Measurements from ENCODE around the gene AKAP3. TPM values are rescaled to one million over a fixed set of nuclear protein-coding genes. Genes with fewer than 3 reads are reported as not detected.

Gene AKAP3
- polyA plus RNA-seq, 1 experiment = 0.73 TPM

- ChIA-PET CTCF (no interaction called here), POLR2A (no interaction called here)
- H3K27me3 ChIP-seq (ENCODE audit: control insufficient read depth, insufficient read depth, low read length) = peaks cover 4% of the 10 kb centered on the region
- TF ChIP-seq, protein P1, sequence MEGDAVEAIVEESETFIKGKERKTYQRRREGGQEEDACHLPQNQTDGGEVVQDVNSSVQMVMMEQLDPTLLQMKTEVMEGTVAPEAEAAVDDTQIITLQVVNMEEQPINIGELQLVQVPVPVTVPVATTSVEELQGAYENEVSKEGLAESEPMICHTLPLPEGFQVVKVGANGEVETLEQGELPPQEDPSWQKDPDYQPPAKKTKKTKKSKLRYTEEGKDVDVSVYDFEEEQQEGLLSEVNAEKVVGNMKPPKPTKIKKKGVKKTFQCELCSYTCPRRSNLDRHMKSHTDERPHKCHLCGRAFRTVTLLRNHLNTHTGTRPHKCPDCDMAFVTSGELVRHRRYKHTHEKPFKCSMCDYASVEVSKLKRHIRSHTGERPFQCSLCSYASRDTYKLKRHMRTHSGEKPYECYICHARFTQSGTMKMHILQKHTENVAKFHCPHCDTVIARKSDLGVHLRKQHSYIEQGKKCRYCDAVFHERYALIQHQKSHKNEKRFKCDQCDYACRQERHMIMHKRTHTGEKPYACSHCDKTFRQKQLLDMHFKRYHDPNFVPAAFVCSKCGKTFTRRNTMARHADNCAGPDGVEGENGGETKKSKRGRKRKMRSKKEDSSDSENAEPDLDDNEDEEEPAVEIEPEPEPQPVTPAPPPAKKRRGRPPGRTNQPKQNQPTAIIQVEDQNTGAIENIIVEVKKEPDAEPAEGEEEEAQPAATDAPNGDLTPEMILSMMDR (IDR thresholded peaks at IDR 0.05; ENCODE audit: low read depth, low read length) = no peak
- H3K9me3 ChIP-seq (ENCODE audit: control insufficient read depth, insufficient read depth, low read length) = no peaks in the 10 kb centered on the region; the same call in 1 of the 2 replicates
- DNase-seq (ENCODE audit: low read depth, low spot score) = no peak
- no peak overlapping the region for H3K4me3 ChIP-seq (ENCODE audit: low read depth, low read length)
- no peak overlapping the region for H3K27ac ChIP-seq (ENCODE audit: low read depth, low read length)
Measured at GRCh38 chr12:4607056-4607455, 41.8 kb downstream of the AKAP3 start.

DNA sequence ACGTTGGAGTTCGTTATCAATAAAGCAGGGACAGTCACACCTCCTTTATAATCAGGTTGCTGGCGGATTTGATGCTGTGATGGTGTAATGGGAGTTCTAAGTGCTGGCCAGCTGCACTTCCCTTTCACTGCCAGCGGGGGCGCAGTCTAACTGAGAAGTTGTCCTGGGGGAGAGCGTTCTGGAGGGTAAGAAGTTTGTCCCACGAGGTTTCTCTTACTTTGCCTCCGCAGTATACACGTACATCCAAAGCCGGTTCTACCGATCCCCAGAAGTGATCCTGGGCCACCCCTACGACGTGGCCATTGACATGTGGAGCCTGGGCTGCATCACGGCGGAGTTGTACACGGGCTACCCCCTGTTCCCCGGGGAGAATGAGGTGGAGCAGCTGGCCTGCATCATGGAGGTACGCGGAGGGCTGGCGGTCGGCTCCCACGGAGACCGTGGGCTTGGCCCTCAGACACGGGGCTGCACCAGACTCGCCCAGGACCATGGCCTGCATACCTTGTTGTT, 44.1 kb downstream of the AKAP3 start:
- DNase-seq (ENCODE audit: low read depth, low spot score) = peak; percentile 68
- TF ChIP-seq, protein P1 (IDR thresholded peaks at IDR 0.05; ENCODE audit: low read depth, low read length) = peak; percentile 100
- Histone ChIP-seq H3K4me3 (ENCODE audit: low read depth, low read length) (peak overlapping the region; percentile 75), H3K27ac (ENCODE audit: low read depth, low read length) (peak overlapping the region; percentile 25), H3K9me3 (ENCODE audit: control insufficient read depth, insufficient read depth, low read length) (no peaks in the 10 kb centered on the region; the same call in 1 of the 2 replicates), H3K27me3 (ENCODE audit: control insufficient read depth, insufficient read depth, low read length) (peaks cover 6% of the 10 kb centered on the region)
- POLR2A ChIA-PET = no interaction called here
- CTCF ChIA-PET = interaction anchor here (0.6 to 2.7 kb wide), 16 partner anchors 10 to 333 kb away, joined by 3 to 16 read pairs (median 6); partner anchors contain the start of gene DYRK4

DNA sequence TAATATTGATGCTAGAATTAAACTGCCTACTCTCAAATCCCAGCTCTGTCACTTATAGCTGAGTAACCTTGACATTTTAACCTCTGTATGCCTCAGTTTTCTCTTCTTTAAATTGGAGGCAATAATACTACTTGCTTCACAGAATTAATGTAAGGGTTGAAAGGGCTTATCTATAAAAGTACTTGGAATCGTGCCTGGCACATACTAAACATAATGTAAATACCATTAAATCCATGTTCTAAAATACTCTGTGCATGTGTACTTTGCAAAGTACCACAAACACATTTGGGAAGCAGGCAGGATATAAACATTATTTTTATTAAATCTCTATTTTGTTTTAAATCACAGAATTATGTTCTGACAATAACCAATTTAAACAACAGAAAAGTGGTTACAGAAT, 44.9 kb downstream of the AKAP3 start:
- Histone ChIP-seq H3K4me3 (ENCODE audit: low read depth, low read length) (no peak overlapping the region), H3K27me3 (ENCODE audit: control insufficient read depth, insufficient read depth, low read length) (peaks cover 6% of the 10 kb centered on the region), H3K27ac (ENCODE audit: low read depth, low read length) (no peak overlapping the region), H3K9me3 (ENCODE audit: control insufficient read depth, insufficient read depth, low read length) (no peaks in the 10 kb centered on the region; the same call in 1 of the 2 replicates)
- ChIA-PET CTCF (interaction anchor here (0.6 to 2.7 kb wide), 15 partner anchors 9 to 296 kb away, joined by 3 to 16 read pairs (median 6); no protein-coding TSS in a partner anchor), POLR2A (no interaction called here)
- no peak for DNase-seq (ENCODE audit: low read depth, low spot score)
- TF ChIP-seq, protein P1 (IDR thresholded peaks at IDR 0.05; ENCODE audit: low read depth, low read length) = no peak

GRCh38 chr12:4603421-4603820, 45.4 kb downstream of the AKAP3 start:
- H3K4me3 ChIP-seq (ENCODE audit: low read depth, low read length) = no peak overlapping the region
- TF ChIP-seq, protein P1 (IDR thresholded peaks at IDR 0.05; ENCODE audit: low read depth, low read length) = no peak
- no peaks in the 10 kb centered on the region; the same call in 1 of the 2 replicates for H3K9me3 ChIP-seq (ENCODE audit: control insufficient read depth, insufficient read depth, low read length)
- DNase-seq (ENCODE audit: low read depth, low spot score) = no peak
- POLR2A ChIA-PET = no interaction called here
- H3K27ac ChIP-seq (ENCODE audit: low read depth, low read length) = no peak overlapping the region
- CTCF ChIA-PET = interaction anchor here (1.2 to 2.7 kb wide), 7 partner anchors 8 to 296 kb away, joined by 3 to 16 read pairs (median 6); no protein-coding TSS in a partner anchor
- peaks cover 6% of the 10 kb centered on the region for H3K27me3 ChIP-seq (ENCODE audit: control insufficient read depth, insufficient read depth, low read length)

GRCh38 chr12:4595881-4596280, 53.0 kb downstream of the AKAP3 start:
- DNase-seq (ENCODE audit: low read depth, low spot score) = no peak
- Histone ChIP-seq H3K27me3 (ENCODE audit: control insufficient read depth, insufficient read depth, low read length) (peaks cover 14% of the 10 kb centered on the region), H3K9me3 (ENCODE audit: control insufficient read depth, insufficient read depth, low read length) (no peaks in the 10 kb centered on the region), H3K4me3 (ENCODE audit: low read depth, low read length) (no peak overlapping the region), H3K27ac (ENCODE audit: low read depth, low read length) (no peak overlapping the region)
- ChIA-PET CTCF (interaction anchor here (1.6 kb wide), 1 partner anchor 8 kb away, joined by 6 read pairs; no protein-coding TSS in a partner anchor), POLR2A (no interaction called here)
- TF ChIP-seq, protein P1 (IDR thresholded peaks at IDR 0.05; ENCODE audit: low read depth, low read length) = no peak

Data from AG04450 (cell line).